ENCODE measurements around the gene PRKCE. TPM values are rescaled to one million over a fixed set of nuclear protein-coding genes. Genes with fewer than 3 reads are reported as not detected.

Gene PRKCE
- total RNA-seq, 1 donor from 2014 or later, result 23.1 TPM

DNA sequence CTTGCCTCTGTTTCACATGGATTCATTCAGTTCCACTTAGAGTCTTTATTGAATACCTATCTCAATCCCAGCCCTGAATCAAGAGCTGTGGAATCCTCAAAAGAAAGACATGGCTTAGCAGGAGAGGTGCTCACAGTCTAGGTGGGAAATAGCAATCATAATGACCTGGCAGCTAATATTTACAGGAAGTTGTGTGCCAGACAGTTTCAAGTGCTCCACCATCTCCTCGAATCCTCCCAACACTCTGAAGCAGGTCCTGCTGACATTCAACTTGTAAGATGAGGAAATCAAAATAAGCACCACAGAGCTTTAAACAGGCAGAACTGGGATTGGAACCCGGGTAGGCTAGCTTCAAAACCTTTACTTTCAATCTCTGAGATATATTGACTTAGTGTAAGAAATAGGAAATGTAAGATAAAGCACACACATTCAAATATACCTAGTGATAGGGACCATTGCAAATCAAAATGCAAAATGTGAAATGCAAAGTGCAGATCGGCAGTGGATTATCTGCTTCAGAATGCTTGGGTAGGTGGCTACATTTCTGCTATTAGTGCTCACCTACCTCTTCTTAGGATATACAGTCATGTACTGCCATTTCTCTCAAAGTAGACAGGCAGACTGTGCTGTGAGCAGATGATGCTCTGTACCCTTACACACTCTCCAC lies 182.0 kb downstream of the PRKCE start:
- no peak for DNase-seq (ENCODE audit: low read depth, low spot score)

GRCh38 chr2:45833968-45834344 lies 182.5 kb downstream of the PRKCE start:
- no peak for DNase-seq (ENCODE audit: low read depth, low spot score)

DNA sequence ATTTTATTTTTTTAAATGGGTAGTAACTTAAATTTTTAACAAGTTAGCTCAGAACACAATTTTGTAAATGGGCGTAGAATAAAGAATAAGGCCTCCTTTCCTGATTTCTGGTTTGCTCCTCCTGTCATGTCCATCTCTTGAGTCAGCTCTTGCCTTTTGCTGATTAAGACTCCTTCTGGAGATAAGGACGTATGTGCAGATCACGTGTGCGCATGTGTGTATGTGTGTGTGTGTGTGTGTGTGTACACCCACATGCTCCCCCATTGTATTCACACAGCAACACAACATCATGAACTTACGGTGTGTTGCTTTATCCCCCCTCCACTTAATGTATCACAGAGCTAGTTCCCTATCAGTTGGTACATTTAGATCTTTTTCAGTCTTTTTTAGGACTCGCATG lies 182.9 kb downstream of the PRKCE start:
- DNase-seq (ENCODE audit: low read depth, low spot score), result no peak

DNA sequence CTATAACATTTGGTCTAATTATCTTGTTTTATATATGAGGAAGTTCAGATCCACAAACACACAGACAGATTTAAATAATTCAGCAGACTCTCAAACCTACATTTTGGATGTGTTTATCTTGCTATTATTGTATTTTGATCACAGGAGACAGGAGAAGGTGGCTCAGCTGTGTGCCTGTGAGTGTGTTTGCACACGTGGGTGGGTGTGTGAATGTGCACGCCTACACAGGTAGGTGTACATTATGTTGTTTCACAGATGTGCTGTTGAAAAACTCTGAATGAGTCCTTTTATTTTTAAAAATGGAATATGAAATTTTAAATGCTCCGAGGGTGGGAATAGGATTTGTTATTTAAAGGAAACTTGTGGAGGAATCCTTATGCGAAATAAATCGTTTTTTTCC lies 183.4 kb downstream of the PRKCE start:
- DNase-seq (ENCODE audit: low read depth, low spot score), result no peak

DNA sequence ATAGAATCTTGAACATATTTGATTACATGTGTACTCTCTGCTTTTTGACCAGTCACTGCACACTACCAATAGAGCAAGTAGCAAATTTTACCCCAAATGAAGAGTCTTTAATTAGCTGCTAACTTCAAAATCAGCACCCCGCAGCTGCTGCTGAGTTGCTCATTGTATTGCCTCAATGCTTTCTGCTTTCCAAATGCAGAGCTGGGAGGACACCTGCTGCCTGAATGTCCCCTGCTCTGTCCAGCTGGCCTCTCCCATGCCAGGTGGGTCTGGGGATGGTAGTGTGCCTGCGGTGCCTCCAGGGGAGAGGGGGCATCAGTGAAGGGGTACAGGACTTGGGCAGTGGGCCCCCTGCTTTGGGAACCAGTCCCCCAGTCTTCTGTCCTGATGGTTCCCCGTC lies 184.8 kb downstream of the PRKCE start:
- no peak for DNase-seq (ENCODE audit: low read depth, low spot score)

GRCh38 chr2:45836740-45837139 lies 185.3 kb downstream of the PRKCE start:
- no peak for DNase-seq (ENCODE audit: low read depth, low spot score)

- DNase-seq (ENCODE audit: low read depth, low spot score), result no peak
Observed at GRCh38 chr2:45837812-45838341, 186.4 kb downstream of the PRKCE start.

- no peak for DNase-seq (ENCODE audit: low read depth, low spot score)
Observed at GRCh38 chr2:45839508-45840251, 188.2 kb downstream of the PRKCE start.

GRCh38 chr2:45840481-45840880 lies 189.0 kb downstream of the PRKCE start:
- no peak for DNase-seq (ENCODE audit: low read depth, low spot score)

GRCh38 chr2:45841752-45842407 lies 190.4 kb downstream of the PRKCE start:
- no peak for DNase-seq (ENCODE audit: low read depth, low spot score)

DNA sequence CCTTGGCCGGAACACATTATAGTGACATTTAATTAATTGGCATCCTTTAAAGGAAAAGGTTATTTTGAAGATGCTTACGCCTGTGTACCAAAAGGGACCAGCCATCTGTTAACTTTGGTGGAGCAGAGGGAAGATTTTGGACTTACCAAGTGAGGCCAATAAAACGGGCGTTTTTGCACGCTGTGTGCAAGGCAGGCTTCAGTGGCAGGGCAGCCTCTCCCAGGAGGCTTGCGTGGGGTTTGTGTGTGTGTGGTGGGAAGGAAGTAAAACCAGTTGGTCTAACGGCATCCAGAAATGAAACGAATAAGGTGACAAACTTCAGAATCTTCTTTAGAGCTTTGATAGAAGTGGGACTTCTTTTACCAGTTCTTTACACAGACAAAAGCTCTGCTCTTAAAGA lies 191.7 kb downstream of the PRKCE start:
- DNase-seq (ENCODE audit: low read depth, low spot score), result no peak

GRCh38 chr2:45844796-45845457 lies 193.5 kb downstream of the PRKCE start:
- no peak for DNase-seq (ENCODE audit: low read depth, low spot score)

- no peak for DNase-seq (ENCODE audit: low read depth, low spot score)
Observed at GRCh38 chr2:45845566-45845965, 194.1 kb downstream of the PRKCE start.

DNA sequence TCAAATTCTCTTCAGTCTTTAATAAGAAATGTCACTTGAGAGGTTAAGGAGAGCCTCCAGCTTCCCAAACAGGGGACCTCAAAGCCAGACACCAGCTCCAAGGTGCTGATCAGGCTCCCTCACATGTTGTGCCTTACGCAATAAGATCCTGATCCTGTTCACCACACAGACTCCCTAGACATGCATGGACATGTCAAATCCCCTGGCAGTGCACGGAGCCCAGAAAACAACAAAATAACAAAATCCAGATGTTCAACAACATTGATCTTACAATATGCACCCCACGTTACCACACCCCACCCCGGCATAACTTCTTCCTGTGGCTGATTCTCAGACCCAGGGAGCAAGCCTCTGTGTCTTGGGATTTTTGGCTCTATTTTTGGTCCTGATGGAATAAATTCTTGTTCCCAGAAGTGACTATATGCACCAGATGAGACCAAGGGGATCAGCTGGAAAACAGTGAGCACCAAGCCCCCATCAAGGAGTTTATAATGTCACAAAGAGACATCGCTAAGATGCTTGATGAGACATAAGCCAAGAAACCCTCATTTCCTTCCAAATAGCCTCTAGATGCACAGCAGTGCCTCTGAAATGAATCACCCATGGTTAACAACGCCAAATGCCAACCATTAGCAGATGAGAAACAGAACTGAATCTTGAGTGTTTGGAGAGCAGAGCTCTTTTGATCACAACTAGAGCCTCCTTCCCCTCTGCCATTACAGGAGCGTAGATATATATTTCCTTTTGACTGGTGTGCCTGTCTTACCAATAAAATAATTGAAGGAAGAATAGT lies 198.2 kb downstream of the PRKCE start:
- DNase-seq (ENCODE audit: low read depth, low spot score), result no peak

DNA sequence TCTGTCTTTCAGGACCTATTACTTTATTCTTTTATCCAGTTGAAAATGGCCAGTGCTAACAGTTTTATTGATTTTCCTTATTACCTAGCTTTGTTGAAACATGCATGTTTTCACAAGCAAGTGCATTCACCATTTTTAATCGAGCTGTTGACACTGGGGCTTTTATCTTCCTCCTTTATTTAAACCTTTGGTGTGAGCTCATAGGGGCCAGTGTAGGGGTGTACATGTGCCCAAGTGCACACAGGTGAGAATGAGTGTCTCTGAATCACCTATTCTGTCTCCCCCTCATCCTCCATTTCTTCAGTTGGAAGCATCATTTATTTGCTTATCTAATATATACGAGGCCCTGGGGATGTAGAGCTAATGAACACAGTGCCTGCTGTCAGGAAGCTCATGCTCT lies 199.1 kb downstream of the PRKCE start:
- no peak for DNase-seq (ENCODE audit: low read depth, low spot score)

DNA sequence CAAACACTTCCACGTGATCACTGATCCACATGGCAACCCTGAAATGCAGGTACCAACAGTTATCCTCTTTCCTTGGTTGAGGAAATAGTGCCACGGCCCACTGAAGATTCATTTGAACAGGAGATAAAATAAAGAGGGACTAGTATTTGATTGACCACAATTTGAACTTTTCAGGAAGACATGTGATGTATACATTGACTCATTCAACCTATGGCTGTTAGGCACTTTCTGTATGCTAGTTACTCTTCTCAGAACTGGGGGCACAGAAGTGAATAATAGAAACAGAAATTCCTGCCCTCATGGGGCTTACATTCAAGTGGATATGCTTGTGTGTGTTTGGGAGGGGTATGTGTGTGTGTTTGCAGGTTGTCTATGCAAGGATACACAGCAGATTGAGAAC lies 199.6 kb downstream of the PRKCE start:
- DNase-seq (ENCODE audit: low read depth, low spot score), result no peak

DNA sequence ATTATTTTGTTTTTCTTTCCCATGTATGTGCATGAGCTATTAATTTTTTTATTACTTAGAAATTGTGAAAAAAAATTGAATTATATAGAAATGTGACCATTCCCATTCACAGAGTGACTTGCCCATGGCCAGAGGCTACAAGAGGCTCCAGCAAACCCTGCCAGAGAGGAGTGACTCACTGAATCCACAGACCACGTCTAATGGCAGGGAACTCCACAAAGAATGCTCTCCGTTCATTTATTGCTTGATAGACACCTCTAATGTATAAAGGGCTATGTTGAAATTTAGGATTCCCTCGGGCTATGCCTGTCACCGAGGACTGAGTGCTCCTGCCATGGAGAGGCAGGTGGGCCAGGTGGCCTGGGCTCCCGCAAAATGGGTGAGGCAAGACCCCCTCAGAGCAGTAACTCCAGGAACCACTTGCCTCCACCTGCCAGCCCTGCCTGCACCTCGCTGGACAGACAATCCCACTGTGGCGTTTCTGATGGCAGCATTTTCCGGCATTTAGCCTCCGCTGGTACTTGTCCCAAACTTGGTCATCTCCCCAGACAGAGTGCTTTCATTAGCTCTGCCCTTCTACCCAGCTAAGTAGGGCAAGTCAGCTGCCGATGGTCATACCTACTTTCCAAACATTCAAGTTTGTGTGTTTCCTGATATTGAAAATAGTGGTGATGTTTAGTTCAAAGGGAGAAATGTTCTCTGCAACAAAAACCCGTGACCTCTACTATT lies 200.3 kb downstream of the PRKCE start:
- no peak for DNase-seq (ENCODE audit: low read depth, low spot score)

GRCh38 chr2:45852450-45853150 lies 201.1 kb downstream of the PRKCE start:
- DNase-seq (ENCODE audit: low read depth, low spot score), result no peak

DNA sequence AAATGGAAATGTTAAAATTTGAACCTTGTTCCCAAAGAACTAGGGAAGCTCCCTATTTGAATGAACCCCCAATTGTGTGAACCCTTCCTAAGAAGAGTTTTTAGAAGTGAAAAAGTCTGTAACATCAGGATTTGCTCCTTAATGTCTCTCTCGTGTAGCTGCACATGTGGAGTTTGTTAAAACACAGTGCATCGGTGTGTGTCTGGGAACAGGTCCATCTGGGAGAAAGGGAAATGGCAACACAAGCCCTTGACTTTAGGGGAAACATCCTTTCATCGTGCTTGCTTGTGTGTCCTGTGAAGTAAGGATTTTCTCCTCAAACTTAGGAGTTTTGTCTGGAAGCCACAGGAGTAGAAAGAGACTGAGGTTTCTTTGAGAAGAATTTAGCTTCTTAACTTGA lies 203.9 kb downstream of the PRKCE start:
- no peak for DNase-seq (ENCODE audit: low read depth, low spot score)
